H1 (cell line): ENCODE data around the gene NASP. TPM values are rescaled to one million over a fixed set of nuclear protein-coding genes. Genes with fewer than 3 reads are reported as not detected.

Source experiments
- CTCF ChIA-PET: fragments of 300-600 bp; sonication (Branson Sonifier 250); formaldehyde crosslinking; loops from one replicate; lab custom pipeline; 2021; ENCODE audit not compliant: partially characterized antibody; lab: Charles Lee
- POLR2A ChIA-PET: fragments of 300-600 bp; sonication (Branson Sonifier 250); formaldehyde crosslinking; loops from one replicate; lab custom pipeline; 2021; ENCODE audit warnings: inconsistent platforms; ENCODE audit not compliant: partially characterized antibody; lab: Charles Lee
- DNase-seq, 2 experiments: peaks; one replicate each; pipeline versions ENCODE4 v3.0.0 to v3.0.0-alpha.2; 2010 to 2022; ENCODE audit warnings: low spot score in 2 of 2, low read depth in 1 of 2, mixed read lengths in 1 of 2
- FAIRE-seq: peaks from 2 replicates; lab custom pipeline; 2011; peaks lifted over from hg19 to GRCh38; lab: Jason Lieb, UNC
- H2AFZ ChIP-seq: 2 replicates; pipeline ENCODE4 v1.8.1; 2012; ENCODE audit warnings: low read length, inconsistent platforms
- H2AK5ac ChIP-seq: 2 replicates; pipeline ENCODE4 v1.6.1; 2013; ENCODE audit warnings: low read depth, low read length
- H2BK120ac ChIP-seq: replicated peaks from 2 replicates; pipeline ENCODE3; 2013; ENCODE audit warnings: low read depth, low read length, inconsistent platforms
- H2BK12ac ChIP-seq: 2 replicates; pipeline ENCODE4 v1.6.1; 2013; ENCODE audit warnings: low read depth, low read length
- H2BK15ac ChIP-seq: 2 replicates; pipeline ENCODE4 v1.6.1; 2013; ENCODE audit warnings: low read length
- H2BK20ac ChIP-seq: 2 replicates; pipeline ENCODE4 v1.6.1; 2013; ENCODE audit warnings: low read length
- H2BK5ac ChIP-seq: 2 replicates; pipeline ENCODE4 v1.6.1; 2013; ENCODE audit warnings: low read depth, low read length
- H3K14ac ChIP-seq: 2 replicates; pipeline ENCODE4 v1.6.1; 2013; ENCODE audit warnings: inconsistent platforms; ENCODE audit not compliant: insufficient read length
- H3K18ac ChIP-seq: 2 replicates; pipeline ENCODE4 v1.6.1; 2013; ENCODE audit warnings: low read length; ENCODE audit errors: extremely low read depth
- H3K23ac ChIP-seq: 2 replicates; pipeline ENCODE4 v1.6.1; 2013; ENCODE audit warnings: inconsistent platforms; ENCODE audit not compliant: insufficient read length
- H3K23me2 ChIP-seq: 2 replicates; pipeline ENCODE4 v1.6.1; 2013; ENCODE audit warnings: low read depth, low read length
- H3K27ac ChIP-seq: 2 replicates; pipeline ENCODE4 v1.6.1; 2011; ENCODE audit warnings: low read depth, low read length, inconsistent platforms
- H3K27me3 ChIP-seq, 4 experiments: replicated peaks in 1 of 4; 1 replicate in 1 of 4; 2 replicates in 3 of 4; pipeline versions ENCODE4 v1.6.1 to v1.8.1; 2011 to 2013; ENCODE audit warnings: low read length in 3 of 4, mild to moderate bottlenecking in 3 of 4, inconsistent platforms in 2 of 4, mixed read lengths in 2 of 4, moderate library complexity in 1 of 4; ENCODE audit not compliant: control insufficient read depth in 3 of 4, insufficient read depth in 3 of 4; ENCODE audit errors: extremely low read depth in 1 of 4
- H3K36me3 ChIP-seq, 4 experiments: 2 replicates each; pipeline versions ENCODE4 v1.6.1 to v1.8.1; 2011 to 2013; ENCODE audit warnings: mild to moderate bottlenecking in 4 of 4, low read length in 3 of 4, moderate library complexity in 2 of 4, control low read depth in 1 of 4, inconsistent platforms in 1 of 4; ENCODE audit not compliant: insufficient read depth in 4 of 4, control insufficient read depth in 2 of 4
- H3K4ac ChIP-seq: replicated peaks from 2 replicates; pipeline ENCODE3; 2013; ENCODE audit warnings: low read length, low read depth, mixed read lengths, inconsistent platforms; ENCODE audit not compliant: insufficient read length
- H3K4me1 ChIP-seq, 4 experiments: replicated peaks in 1 of 4; 1 replicate in 1 of 4; 2 replicates in 3 of 4; pipeline versions ENCODE4 v1.6.1 to v1.8.1; 2011 to 2013; ENCODE audit warnings: low read length in 3 of 4, inconsistent platforms in 2 of 4, mixed read lengths in 1 of 4; ENCODE audit not compliant: insufficient read depth in 4 of 4, control insufficient read depth in 3 of 4
- H3K4me2 ChIP-seq, 2 experiments: 2 replicates each; pipeline versions ENCODE4 v1.6.1 to v1.8.1; 2011 to 2013; ENCODE audit warnings: low read depth in 2 of 2, low read length in 2 of 2, control low read depth in 1 of 2, inconsistent platforms in 1 of 2, mild to moderate bottlenecking in 1 of 2; ENCODE audit not compliant: insufficient read depth in 1 of 2
- H3K4me3 ChIP-seq, 4 experiments: fragments of 200-600, 300-600 bp in 1 of 4; sonication (generic), shearing (Covaris generic), sonication (Bioruptor Twin) in 1 of 4; 2 replicates each; pipeline versions ENCODE4 v1.5.1 to v1.8.1; 2011 to 2016; ENCODE audit warnings: low read length in 4 of 4, low read depth in 3 of 4, control low read depth in 2 of 4, inconsistent platforms in 2 of 4, mild to moderate bottlenecking in 2 of 4, mixed read lengths in 1 of 4, moderate library complexity in 1 of 4; ENCODE audit not compliant: insufficient read depth in 2 of 4; ENCODE audit errors: extremely low read depth in 1 of 4
- H3K56ac ChIP-seq: replicated peaks from 2 replicates; pipeline ENCODE3; 2013; ENCODE audit warnings: low read depth, mild to moderate bottlenecking, mixed read lengths, low read length, inconsistent platforms; ENCODE audit not compliant: insufficient read length
- H3K79me1 ChIP-seq: 2 replicates; pipeline ENCODE4 v1.6.1; 2013; ENCODE audit warnings: low read depth, low read length, control low read depth
- H3K79me2 ChIP-seq, 2 experiments: 2 replicates each; pipeline versions ENCODE4 v1.6.1 to v1.8.1; 2012 to 2013; ENCODE audit warnings: low read length in 2 of 2, mild to moderate bottlenecking in 2 of 2, inconsistent platforms in 1 of 2; ENCODE audit not compliant: insufficient read depth in 2 of 2, control insufficient read depth in 1 of 2
- H3K9ac ChIP-seq, 4 experiments: replicated peaks in 1 of 4; 1 replicate in 1 of 4; 2 replicates in 3 of 4; pipeline versions ENCODE4 v1.6.1 to v1.8.1; 2011 to 2013; ENCODE audit warnings: low read depth in 3 of 4, low read length in 3 of 4, control low read depth in 2 of 4, mild to moderate bottlenecking in 2 of 4, moderate library complexity in 2 of 4, inconsistent platforms in 1 of 4; ENCODE audit errors: extremely low read depth in 1 of 4
- H3K9me3 ChIP-seq, 2 experiments: 2 replicates each; pipeline versions ENCODE4 v1.6.1 to v1.8.1; 2012 to 2013; ENCODE audit warnings: mild to moderate bottlenecking in 2 of 2, moderate library complexity in 2 of 2, control low read depth in 1 of 2, inconsistent platforms in 1 of 2, low read depth in 1 of 2, low read length in 1 of 2, mixed read lengths in 1 of 2; ENCODE audit not compliant: insufficient read depth in 2 of 2
- H4K20me1 ChIP-seq, 2 experiments: replicated peaks in 1 of 2; 2 replicates each; pipeline versions ENCODE3 to v1.8.1; 2011 to 2013; ENCODE audit warnings: inconsistent platforms in 2 of 2, low read length in 2 of 2, mild to moderate bottlenecking in 1 of 2; ENCODE audit not compliant: insufficient read depth in 2 of 2, control insufficient read depth in 1 of 2
- H4K5ac ChIP-seq: 2 replicates; pipeline ENCODE4 v1.6.1; 2013; ENCODE audit warnings: low read length, low read depth, mixed read lengths, inconsistent platforms; ENCODE audit not compliant: insufficient read length
- H4K8ac ChIP-seq: 2 replicates; pipeline ENCODE4 v1.8.0; 2013; ENCODE audit warnings: mild to moderate bottlenecking, moderate library complexity, low read length, inconsistent platforms; ENCODE audit not compliant: insufficient read depth; ENCODE audit errors: extremely low read depth
- H4K91ac ChIP-seq: replicated peaks from 2 replicates; pipeline ENCODE3; 2013; ENCODE audit warnings: low read length, mixed read lengths, inconsistent platforms; ENCODE audit not compliant: insufficient read length
- CBX5 ChIP-seq: fragments of 300-800, 300-1000 bp; sonication (generic); IDR thresholded peaks from 2 replicates; pipeline ENCODE4 v1.7.1; 2016; ENCODE audit warnings: antibody characterized with exemption, low read length, low read depth
- CHD1 ChIP-seq: IDR thresholded peaks from 2 replicates; pipeline ENCODE4 v1.6.1; 2012; ENCODE audit warnings: low read depth, low read length, improper control_type of control experiment
- CREB1 ChIP-seq: IDR thresholded peaks from 2 replicates; pipeline ENCODE4 v1.6.1; 2012; ENCODE audit warnings: inconsistent platforms
- JUND ChIP-seq: IDR thresholded peaks from 2 replicates; pipeline ENCODE4 v1.6.1; 2011; ENCODE audit warnings: mild to moderate bottlenecking, improper control_type of control experiment, low read length
- KDM5A ChIP-seq: fragments of 200-600 bp; IDR thresholded peaks from 2 replicates; pipeline ENCODE4 v1.7.1; 2012; ENCODE audit warnings: mild to moderate bottlenecking, low read length, inconsistent platforms, mixed read lengths
- NRF1 ChIP-seq: IDR thresholded peaks from 2 replicates; pipeline ENCODE4 v1.6.1; 2011; ENCODE audit warnings: mild to moderate bottlenecking, low read depth, low read length, improper control_type of control experiment
- RFX5 ChIP-seq: IDR thresholded peaks from 2 replicates; pipeline ENCODE4 v1.6.1; 2011; ENCODE audit warnings: low read depth, low read length, improper control_type of control experiment, borderline replicate concordance
- SAP30 ChIP-seq: fragments of 300-600 bp; sonication (generic); IDR thresholded peaks from 2 replicates; pipeline ENCODE4 v1.7.1; 2012; ENCODE audit warnings: low read length, moderate library complexity, mild to moderate bottlenecking, inconsistent platforms; ENCODE audit not compliant: insufficient read depth, insufficient replicate concordance
- SP4 ChIP-seq: IDR thresholded peaks from 2 replicates; pipeline ENCODE4 v1.6.1; 2012; ENCODE audit warnings: low read length, inconsistent platforms
- TAF7 ChIP-seq: optimal IDR thresholded peaks from 2 replicates; pipeline ENCODE3; 2011; ENCODE audit warnings: low read depth, mild to moderate bottlenecking, inconsistent platforms, low read length, moderate library complexity, borderline replicate concordance
- TEAD4 ChIP-seq: IDR thresholded peaks from 2 replicates; pipeline ENCODE4 v1.6.1; 2012; ENCODE audit warnings: low read depth, low read length, inconsistent platforms, mixed read lengths
- ZNF274 ChIP-seq: IDR thresholded peaks from 2 replicates; pipeline ENCODE4 v1.7.0; 2012; ENCODE audit warnings: low read length, borderline replicate concordance; ENCODE audit errors: extremely low read depth
- WGBS, 2 experiments: shearing (Covaris generic) in 1 of 2; methylation state at CpG; one replicate each; pipeline versions ENCODE4 v1.1.6 to v1.1.7; 2013 to 2015; ENCODE audit warnings: low lambda C conversion rate in 2 of 2, mixed read lengths in 2 of 2, inconsistent platforms in 1 of 2, low coverage in 1 of 2, missing lambda C conversion rate in 1 of 2; ENCODE audit not compliant: insufficient replicate concordance in 2 of 2, insufficient coverage in 1 of 2, insufficient read length in 1 of 2; ENCODE audit errors: extremely low coverage in 1 of 2, missing lambda C conversion rate in 1 of 2; 5-methylcytosine and 5-hydroxymethylcytosine counted together
- polyA plus RNA-seq, 7 experiments: library from polyadenylated mRNA; depleted of rRNA in 3 of 7; stranded (reverse) in 5 of 7; unstranded in 2 of 7; fragments of >200 nt in 5 of 7; fragments of 200-250 nt in 2 of 7; gene quantifications; 1 replicate in 5 of 7; 2 replicates in 1 of 7; 4 replicates in 1 of 7; pipeline versions ENCODE4 v1.2.1 to v1.2.3, GENCODE V29; 2011 to 2013; ENCODE audit warnings: missing spikeins in 2 of 7, mixed read lengths in 2 of 7
- total RNA-seq: library from RNA; stranded (reverse); fragmentation: NEBNext Ultra II Directional; extraction: Animal tissue kit (Norgen Biotek cat#: 25700); gene quantifications from 2 replicates; pipeline ENCODE4 v1.2.1, GENCODE V29; 2021
- TF ChIP-seq, protein P1 (sequence below): IDR thresholded peaks from 2 replicates; pipeline ENCODE4 v1.6.1; 2012; ENCODE audit warnings: low read length, inconsistent platforms

NASP gene
- total and polyA plus RNA-seq, 2 of the 8 experiments (the other 6 are each of a cell fraction or from before 2014, with no cell fraction given), result 263 to 647 TPM

- no peaks in the 10 kb centered on the region for H3K79me1 ChIP-seq
- H3K79me2 ChIP-seq, result no peaks in the 10 kb centered on the region
- H3K23me2 ChIP-seq, result no peaks in the 10 kb centered on the region
- H3K27me3 ChIP-seq, result no peaks in the 10 kb centered on the region
- H2BK20ac ChIP-seq, result no peak overlapping the region
- no peaks in the 10 kb centered on the region for H4K20me1 ChIP-seq
- ChIA-PET POLR2A (interaction anchor here (0.8 to 35.7 kb wide), 12 partner anchors 10 to 46 kb away, joined by 3 to 741 read pairs (median 5); partner anchors contain the start of genes CCDC163, MMACHC, NASP and PRDX1), CTCF (interaction anchor here (0.5 to 2.9 kb wide), 6 partner anchors 9 to 405 kb away, joined by 3 to 21 read pairs (median 6); partner anchors contain the start of gene PRDX1)
- no peak overlapping the region for H2BK5ac ChIP-seq
- no peak overlapping the region for H2AK5ac ChIP-seq
- no peak overlapping the region for H3K9ac ChIP-seq
- no peak overlapping the region for H4K8ac ChIP-seq
- peaks cover 0 to 5% (median 2%) of the 10 kb centered on the region in 4 experiments; a peak in 4 of 7 replicates for H3K4me1 ChIP-seq
- H3K18ac ChIP-seq, result no peak overlapping the region
- no peaks in the 10 kb centered on the region for H3K36me3 ChIP-seq
- no peak for FAIRE-seq
- H2AFZ ChIP-seq, result no peak overlapping the region
- H3K14ac ChIP-seq, result no peak overlapping the region
- 81% methylated on average over 6 of the region's 6 CpGs; no CpG with 5 or more reads in 1 of the 2 experiments for WGBS, 2 experiments
- DNase-seq, result no peak
- no peak overlapping the region for H4K5ac ChIP-seq
- no peak overlapping the region for H2BK12ac ChIP-seq
- H3K4ac ChIP-seq, result no peak overlapping the region
- H4K91ac ChIP-seq, result no peak overlapping the region
- H2BK15ac ChIP-seq, result no peak overlapping the region
- H3K9me3 ChIP-seq, result no peaks in the 10 kb centered on the region
- H2BK120ac ChIP-seq, result no peak overlapping the region
- no peak overlapping the region for H3K56ac ChIP-seq
- no peak overlapping the region for H3K4me3 ChIP-seq
- H3K23ac ChIP-seq, result no peak overlapping the region
- H3K27ac ChIP-seq, result no peak overlapping the region
- H3K4me2 ChIP-seq, result no peak overlapping the region
- TF ChIP-seq SAP30 (no peak), NRF1 (no peak), CREB1 (no peak), CHD1 (no peak), TEAD4 (no peak), JUND (no peak), TAF7 (no peak), SP4 (no peak), ZNF274 (no peak), KDM5A (no peak), CBX5 (no peak), RFX5 (no peak)
- TF ChIP-seq, protein P1, sequence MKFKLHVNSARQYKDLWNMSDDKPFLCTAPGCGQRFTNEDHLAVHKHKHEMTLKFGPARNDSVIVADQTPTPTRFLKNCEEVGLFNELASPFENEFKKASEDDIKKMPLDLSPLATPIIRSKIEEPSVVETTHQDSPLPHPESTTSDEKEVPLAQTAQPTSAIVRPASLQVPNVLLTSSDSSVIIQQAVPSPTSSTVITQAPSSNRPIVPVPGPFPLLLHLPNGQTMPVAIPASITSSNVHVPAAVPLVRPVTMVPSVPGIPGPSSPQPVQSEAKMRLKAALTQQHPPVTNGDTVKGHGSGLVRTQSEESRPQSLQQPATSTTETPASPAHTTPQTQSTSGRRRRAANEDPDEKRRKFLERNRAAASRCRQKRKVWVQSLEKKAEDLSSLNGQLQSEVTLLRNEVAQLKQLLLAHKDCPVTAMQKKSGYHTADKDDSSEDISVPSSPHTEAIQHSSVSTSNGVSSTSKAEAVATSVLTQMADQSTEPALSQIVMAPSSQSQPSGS, result no peak
Observed at GRCh38 chr1:45545019-45545493, 38.8 kb upstream of the NASP start.
